Activated CD8-positive, alpha-beta memory T cell treated with anti-CD3 and anti-CD28 coated beads for 1 hour (primary cell): ENCODE data around the gene PPP6R1.
"Not testable (repeated sequence)": the region's sequence is repeated elsewhere in the genome, so short reads cannot be mapped to it uniquely, and the experiment has no call there.

Source experiments
- DNase-seq, 2 donors: peaks; one replicate each; pipeline ENCODE4 v3.0.0-alpha.2; 2020; ENCODE audit warnings: low read depth in 1 of 2; ENCODE audit errors: extremely low read depth in 1 of 2

Gene PPP6R1

GRCh38 chr19:55227241-55228014 lies 31.4 kb downstream of the PPP6R1 start:
- no peak for DNase-seq

GRCh38 chr19:55226788-55227187 lies 32.0 kb downstream of the PPP6R1 start:
- no peak for DNase-seq

GRCh38 chr19:55226273-55226672 lies 32.5 kb downstream of the PPP6R1 start:
- no peak for DNase-seq

- no peak for DNase-seq
Measured at GRCh38 chr19:55225415-55225958, 33.3 kb downstream of the PPP6R1 start.

- DNase-seq: not testable (repeated sequence)
Measured at GRCh38 chr19:55224679-55225414, 34.0 kb downstream of the PPP6R1 start.

- DNase-seq: no peak
Measured at GRCh38 chr19:55224038-55224665, 34.7 kb downstream of the PPP6R1 start.

GRCh38 chr19:55223291-55224037 lies 35.4 kb downstream of the PPP6R1 start:
- no peak for DNase-seq

GRCh38 chr19:55220525-55220924 lies 38.3 kb downstream of the PPP6R1 start:
- no peak for DNase-seq

GRCh38 chr19:55216461-55217198 lies 42.2 kb downstream of the PPP6R1 start:
- peak in 1 of 2 donors; percentile 15 for DNase-seq

GRCh38 chr19:55213547-55213946 lies 45.3 kb downstream of the PPP6R1 start:
- DNase-seq: no peak

GRCh38 chr19:55212447-55212846 lies 46.4 kb downstream of the PPP6R1 start:
- DNase-seq: peak in 1 of 2 donors; percentile 9

GRCh38 chr19:55209693-55210472 lies 48.9 kb downstream of the PPP6R1 start:
- no peak for DNase-seq

- no peak for DNase-seq
Measured at GRCh38 chr19:55208880-55209692, 49.7 kb downstream of the PPP6R1 start, which contains the start of gene PTPRH. Gene PTPRH, minus strand, starts transcription at chr19:55209501. Its CDS starts 68 bp downstream, at chr19:55209433.

- DNase-seq: peak in 1 of 2 donors; percentile 10
Measured at GRCh38 chr19:55206664-55207500, 51.9 kb downstream of the PPP6R1 start.

GRCh38 chr19:55202199-55202598 lies 56.6 kb downstream of the PPP6R1 start:
- DNase-seq: not testable (repeated sequence)

GRCh38 chr19:55199620-55200204 lies 59.1 kb downstream of the PPP6R1 start:
- no peak for DNase-seq

GRCh38 chr19:55198651-55199050 lies 60.2 kb downstream of the PPP6R1 start:
- DNase-seq: no peak
